ENCODE results near the gene ANKRD17. TPM values are rescaled to one million over a fixed set of nuclear protein-coding genes. Genes with fewer than 3 reads are reported as not detected.

Gene ANKRD17
- polyA plus RNA-seq, 1 donor from 2014 or later, result 30.4 TPM

- Histone ChIP-seq H3F3A (ENCODE audit: insufficient read depth, low read length, poor library complexity, severe bottlenecking) (no peaks in the 10 kb centered on the region), H3K4me2 (ENCODE audit: low read length) (no peak overlapping the region), H3K9me3 (ENCODE audit: low read length) (no peaks in the 10 kb centered on the region), H3K9me2 (ENCODE audit: insufficient read depth, low read length) (no peaks in the 10 kb centered on the region), H3K27ac (ENCODE audit: low read length) (no peak overlapping the region), H3K27me3 (ENCODE audit: insufficient read depth, low read depth, low read length) (no peaks in the 10 kb centered on the region), H3K4me3 (ENCODE audit: low read length) (no peak overlapping the region), H3K36me3 (ENCODE audit: insufficient read depth, low read length) (no peaks in the 10 kb centered on the region), H2AFZ (ENCODE audit: low read depth, low read length) (no peak overlapping the region), H3K9ac (ENCODE audit: low read length) (no peak overlapping the region), H4K20me1 (ENCODE audit: insufficient read depth) (no peaks in the 10 kb centered on the region), H3K79me2 (replicated peaks; ENCODE audit: insufficient read depth, low read length) (peaks cover 92% of the 10 kb centered on the region)
- no peak for TF ChIP-seq EP300 (conservative IDR thresholded peaks at IDR 0.05; ENCODE audit: poor library complexity, severe bottlenecking)
- TF ChIP-seq POLR2AphosphoS5 (IDR thresholded peaks at IDR 0.05), result no peak
- no peak for TF ChIP-seq RAD21 (conservative IDR thresholded peaks at IDR 0.05)
- TF ChIP-seq, protein P1, sequence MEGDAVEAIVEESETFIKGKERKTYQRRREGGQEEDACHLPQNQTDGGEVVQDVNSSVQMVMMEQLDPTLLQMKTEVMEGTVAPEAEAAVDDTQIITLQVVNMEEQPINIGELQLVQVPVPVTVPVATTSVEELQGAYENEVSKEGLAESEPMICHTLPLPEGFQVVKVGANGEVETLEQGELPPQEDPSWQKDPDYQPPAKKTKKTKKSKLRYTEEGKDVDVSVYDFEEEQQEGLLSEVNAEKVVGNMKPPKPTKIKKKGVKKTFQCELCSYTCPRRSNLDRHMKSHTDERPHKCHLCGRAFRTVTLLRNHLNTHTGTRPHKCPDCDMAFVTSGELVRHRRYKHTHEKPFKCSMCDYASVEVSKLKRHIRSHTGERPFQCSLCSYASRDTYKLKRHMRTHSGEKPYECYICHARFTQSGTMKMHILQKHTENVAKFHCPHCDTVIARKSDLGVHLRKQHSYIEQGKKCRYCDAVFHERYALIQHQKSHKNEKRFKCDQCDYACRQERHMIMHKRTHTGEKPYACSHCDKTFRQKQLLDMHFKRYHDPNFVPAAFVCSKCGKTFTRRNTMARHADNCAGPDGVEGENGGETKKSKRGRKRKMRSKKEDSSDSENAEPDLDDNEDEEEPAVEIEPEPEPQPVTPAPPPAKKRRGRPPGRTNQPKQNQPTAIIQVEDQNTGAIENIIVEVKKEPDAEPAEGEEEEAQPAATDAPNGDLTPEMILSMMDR (IDR thresholded peaks at IDR 0.05; ENCODE audit: poor library complexity, severe bottlenecking), result no peak
- TF ChIP-seq TAF1 (IDR thresholded peaks at IDR 0.05; ENCODE audit: low read depth), result no peak
- TF ChIP-seq MXI1 (conservative IDR thresholded peaks at IDR 0.05; ENCODE audit: poor library complexity, severe bottlenecking), result no peak
- TF ChIP-seq, protein P2, sequence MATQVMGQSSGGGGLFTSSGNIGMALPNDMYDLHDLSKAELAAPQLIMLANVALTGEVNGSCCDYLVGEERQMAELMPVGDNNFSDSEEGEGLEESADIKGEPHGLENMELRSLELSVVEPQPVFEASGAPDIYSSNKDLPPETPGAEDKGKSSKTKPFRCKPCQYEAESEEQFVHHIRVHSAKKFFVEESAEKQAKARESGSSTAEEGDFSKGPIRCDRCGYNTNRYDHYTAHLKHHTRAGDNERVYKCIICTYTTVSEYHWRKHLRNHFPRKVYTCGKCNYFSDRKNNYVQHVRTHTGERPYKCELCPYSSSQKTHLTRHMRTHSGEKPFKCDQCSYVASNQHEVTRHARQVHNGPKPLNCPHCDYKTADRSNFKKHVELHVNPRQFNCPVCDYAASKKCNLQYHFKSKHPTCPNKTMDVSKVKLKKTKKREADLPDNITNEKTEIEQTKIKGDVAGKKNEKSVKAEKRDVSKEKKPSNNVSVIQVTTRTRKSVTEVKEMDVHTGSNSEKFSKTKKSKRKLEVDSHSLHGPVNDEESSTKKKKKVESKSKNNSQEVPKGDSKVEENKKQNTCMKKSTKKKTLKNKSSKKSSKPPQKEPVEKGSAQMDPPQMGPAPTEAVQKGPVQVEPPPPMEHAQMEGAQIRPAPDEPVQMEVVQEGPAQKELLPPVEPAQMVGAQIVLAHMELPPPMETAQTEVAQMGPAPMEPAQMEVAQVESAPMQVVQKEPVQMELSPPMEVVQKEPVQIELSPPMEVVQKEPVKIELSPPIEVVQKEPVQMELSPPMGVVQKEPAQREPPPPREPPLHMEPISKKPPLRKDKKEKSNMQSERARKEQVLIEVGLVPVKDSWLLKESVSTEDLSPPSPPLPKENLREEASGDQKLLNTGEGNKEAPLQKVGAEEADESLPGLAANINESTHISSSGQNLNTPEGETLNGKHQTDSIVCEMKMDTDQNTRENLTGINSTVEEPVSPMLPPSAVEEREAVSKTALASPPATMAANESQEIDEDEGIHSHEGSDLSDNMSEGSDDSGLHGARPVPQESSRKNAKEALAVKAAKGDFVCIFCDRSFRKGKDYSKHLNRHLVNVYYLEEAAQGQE (IDR thresholded peaks at IDR 0.05; ENCODE audit: borderline replicate concordance), result no peak
- no peak for TF ChIP-seq SMC3 (conservative IDR thresholded peaks at IDR 0.05; ENCODE audit: poor library complexity)
- no peak for TF ChIP-seq EZH2 (IDR thresholded peaks at IDR 0.05; ENCODE audit: borderline replicate concordance, insufficient read depth, low read length, poor library complexity, severe bottlenecking)
Observed at GRCh38 chr4:73245955-73246354, 12.6 kb downstream of the ANKRD17 start.

DNA sequence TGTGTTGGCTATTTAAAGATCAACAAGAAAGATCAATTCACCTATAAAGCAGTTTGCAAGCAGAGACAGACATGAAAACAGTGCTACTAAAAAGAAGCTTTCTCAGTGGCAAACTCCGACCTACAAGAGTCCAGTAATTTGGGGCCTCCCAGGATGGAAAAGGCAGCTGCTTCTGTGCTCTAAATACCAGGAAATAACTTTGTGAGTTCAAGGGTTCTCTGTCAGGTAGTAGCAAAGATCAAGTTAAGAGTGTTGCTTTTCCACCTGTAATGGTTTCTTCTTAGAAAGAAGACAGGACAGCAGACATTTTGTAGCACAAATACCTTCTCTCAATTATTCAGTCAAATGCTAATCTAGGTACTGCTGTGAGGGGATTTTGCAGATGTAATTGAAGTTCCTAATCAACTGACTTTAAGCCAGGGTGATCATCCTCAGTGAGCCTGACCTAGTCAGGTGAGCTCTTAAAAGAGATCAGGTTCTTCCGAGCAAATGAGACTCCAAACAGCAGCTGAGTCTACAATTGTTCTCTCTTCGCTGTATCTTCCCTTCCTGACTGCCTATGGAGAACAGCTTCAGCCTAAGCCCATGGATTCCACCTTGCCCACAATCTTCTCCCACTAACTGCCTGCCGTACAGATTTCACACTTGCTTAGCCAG, 13.5 kb downstream of the ANKRD17 start:
- TF ChIP-seq SMC3 (conservative IDR thresholded peaks at IDR 0.05; ENCODE audit: poor library complexity), result no peak
- TF ChIP-seq EP300 (conservative IDR thresholded peaks at IDR 0.05; ENCODE audit: poor library complexity, severe bottlenecking), result no peak
- TF ChIP-seq, protein P2 (IDR thresholded peaks at IDR 0.05; ENCODE audit: borderline replicate concordance), result no peak
- TF ChIP-seq MXI1 (conservative IDR thresholded peaks at IDR 0.05; ENCODE audit: poor library complexity, severe bottlenecking), result no peak
- TF ChIP-seq EZH2 (IDR thresholded peaks at IDR 0.05; ENCODE audit: borderline replicate concordance, insufficient read depth, low read length, poor library complexity, severe bottlenecking), result no peak
- no peak for TF ChIP-seq RAD21 (conservative IDR thresholded peaks at IDR 0.05)
- TF ChIP-seq POLR2AphosphoS5 (IDR thresholded peaks at IDR 0.05), result no peak
- TF ChIP-seq TAF1 (IDR thresholded peaks at IDR 0.05; ENCODE audit: low read depth), result no peak
- TF ChIP-seq, protein P1 (IDR thresholded peaks at IDR 0.05; ENCODE audit: poor library complexity, severe bottlenecking), result no peak
- Histone ChIP-seq H3K79me2 (replicated peaks; ENCODE audit: insufficient read depth, low read length) (peaks cover 88% of the 10 kb centered on the region), H3K4me3 (ENCODE audit: low read length) (no peak overlapping the region), H3K4me2 (ENCODE audit: low read length) (no peak overlapping the region), H3F3A (ENCODE audit: insufficient read depth, low read length, poor library complexity, severe bottlenecking) (no peaks in the 10 kb centered on the region), H3K36me3 (ENCODE audit: insufficient read depth, low read length) (no peaks in the 10 kb centered on the region), H3K9ac (ENCODE audit: low read length) (no peak overlapping the region), H3K27me3 (ENCODE audit: insufficient read depth, low read depth, low read length) (no peaks in the 10 kb centered on the region), H3K9me3 (ENCODE audit: low read length) (no peaks in the 10 kb centered on the region), H3K27ac (ENCODE audit: low read length) (no peak overlapping the region), H2AFZ (ENCODE audit: low read depth, low read length) (no peak overlapping the region), H4K20me1 (ENCODE audit: insufficient read depth) (no peaks in the 10 kb centered on the region), H3K9me2 (ENCODE audit: insufficient read depth, low read length) (no peaks in the 10 kb centered on the region)
